Smooth muscle cell (in vitro differentiated cells): Measurements from ENCODE around the gene MRAP. TPM values are rescaled to one million over a fixed set of nuclear protein-coding genes. Genes with fewer than 3 reads are reported as not detected.
"Not testable (repeated sequence)": the region's sequence is repeated elsewhere in the genome, so short reads cannot be mapped to it uniquely, and the experiment has no call there.

Experiments used
- DNase-seq: peaks from one replicate; lab custom pipeline; 2025; ENCODE audit not compliant: unreplicated experiment; lab: John Stamatoyannopoulos, UW
- H2AFZ ChIP-seq: fragments of 200-600 bp; sonication (generic); 2 replicates; pipeline ENCODE4 v1.6.0; 2016; ENCODE audit warnings: antibody characterized with exemption, low read depth, mild to moderate bottlenecking
- H3F3A ChIP-seq: fragments of 200-600 bp; sonication (generic); 2 replicates; pipeline ENCODE4 v1.6.0; 2017; ENCODE audit warnings: antibody characterized with exemption, low read depth
- H3K27ac ChIP-seq: fragments of 200-600 bp; sonication (generic); 2 replicates; pipeline ENCODE4 v1.5.1; 2016; ENCODE audit warnings: low read depth, mild to moderate bottlenecking
- H3K27me3 ChIP-seq: fragments of 200-600 bp; sonication (generic); 2 replicates; pipeline ENCODE4 v1.6.1; 2016; ENCODE audit warnings: low read depth, mild to moderate bottlenecking
- H3K36me3 ChIP-seq: fragments of 200-600 bp; sonication (generic); 2 replicates; pipeline ENCODE4 v1.5.1; 2016; ENCODE audit warnings: low read depth
- H3K4me1 ChIP-seq: fragments of 200-600 bp; sonication (generic); 2 replicates; pipeline ENCODE4 v1.5.1; 2016; ENCODE audit warnings: low read depth
- H3K4me2 ChIP-seq: fragments of 200-600 bp; sonication (generic); 2 replicates; pipeline ENCODE4 v1.6.0; 2016; ENCODE audit warnings: mild to moderate bottlenecking
- H3K4me3 ChIP-seq: fragments of 200-600 bp; sonication (generic); 2 replicates; pipeline ENCODE4 v1.5.1; 2016; ENCODE audit warnings: mild to moderate bottlenecking
- H3K79me2 ChIP-seq: fragments of 200-600 bp; sonication (generic); 2 replicates; pipeline ENCODE4 v1.6.0; 2016; ENCODE audit warnings: low read depth, mild to moderate bottlenecking
- H3K9ac ChIP-seq: fragments of 200-600 bp; sonication (generic); 2 replicates; pipeline ENCODE4 v1.6.0; 2016; ENCODE audit warnings: low read depth
- H3K9me3 ChIP-seq: fragments of 200-600 bp; sonication (generic); replicated peaks from 2 replicates; pipeline ENCODE4 v1.5.1; 2016; ENCODE audit warnings: low read depth
- H4K20me1 ChIP-seq: fragments of 200-600 bp; sonication (generic); 2 replicates; pipeline ENCODE4 v1.6.0; 2016; ENCODE audit warnings: low read depth
- CTCF ChIP-seq: fragments of 200-600 bp; sonication (generic); IDR thresholded peaks from 2 replicates; pipeline ENCODE4 v1.5.1; 2017; ENCODE audit warnings: borderline replicate concordance, mild to moderate bottlenecking, antibody characterized with exemption; ENCODE audit not compliant: insufficient read depth, poor library complexity, severe bottlenecking
- WGBS: methylation state at CpG from one replicate; pipeline ENCODE4 v1.1.7; 2016; ENCODE audit warnings: low lambda C conversion rate; 5-methylcytosine and 5-hydroxymethylcytosine counted together
- polyA plus RNA-seq: library from polyadenylated mRNA; unstranded; fragments of >200 nt; fragmentation: Nextera tagmentation; extraction: Ambion mirVana; gene quantifications from 2 replicates; pipeline ENCODE4 v1.2.1, GENCODE V29; 2016
- total RNA-seq: library from RNA; depleted of rRNA; stranded (reverse); fragments of >200 nt; gene quantifications from 2 replicates; pipeline ENCODE4 v1.2.3, GENCODE V29; 2014

Gene MRAP
- total and polyA plus RNA-seq, 2 experiments from 2014 or later, result not detected

GRCh38 chr21:32309906-32310460, 11.3 kb downstream of the MRAP start:
- Histone ChIP-seq H3K27me3 (no peaks in the 10 kb centered on the region), H2AFZ (no peak overlapping the region), H3K27ac (no peak overlapping the region), H3K9ac (no peak overlapping the region), H3K4me1 (no peaks in the 10 kb centered on the region), H3K4me3 (no peak overlapping the region), H3K9me3 (no peaks in the 10 kb centered on the region), H3K79me2 (no peaks in the 10 kb centered on the region), H3F3A (no peaks in the 10 kb centered on the region), H4K20me1 (no peaks in the 10 kb centered on the region), H3K4me2 (no peak overlapping the region), H3K36me3 (no peaks in the 10 kb centered on the region)
- no peak for TF ChIP-seq CTCF
- 85% methylated on average over 7 of the region's 7 CpGs for WGBS
- DNase-seq, result no peak

DNA sequence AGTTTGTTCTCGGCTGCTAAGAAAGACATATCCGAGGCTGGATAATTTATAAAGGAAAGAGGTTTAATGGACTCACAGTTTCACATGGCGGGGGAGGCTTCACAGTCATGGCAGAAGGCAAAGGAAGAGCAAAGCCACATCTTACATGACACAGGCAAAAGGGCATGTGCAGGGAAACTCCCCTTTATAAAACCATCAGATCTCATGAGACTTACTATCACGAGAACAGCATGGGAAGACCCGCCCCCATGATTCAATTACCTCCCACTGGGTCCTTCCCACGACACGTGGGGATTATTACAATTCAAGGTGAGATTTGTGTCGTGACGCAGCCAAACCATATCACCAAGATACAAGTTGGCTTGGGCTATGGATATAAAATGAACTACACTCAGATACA, 12.3 kb downstream of the MRAP start:
- H3K4me1 ChIP-seq, DNase-seq, H3K9me3 ChIP-seq, H3K27me3 ChIP-seq, H4K20me1 ChIP-seq, H3K79me2 ChIP-seq, H3K9ac ChIP-seq, H2AFZ ChIP-seq, H3K27ac ChIP-seq, H3K36me3 ChIP-seq, H3K4me2 ChIP-seq, H3F3A ChIP-seq, H3K4me3 ChIP-seq: not testable (repeated sequence)
- 97% methylated on average over 9 of the region's 9 CpGs for WGBS

DNA sequence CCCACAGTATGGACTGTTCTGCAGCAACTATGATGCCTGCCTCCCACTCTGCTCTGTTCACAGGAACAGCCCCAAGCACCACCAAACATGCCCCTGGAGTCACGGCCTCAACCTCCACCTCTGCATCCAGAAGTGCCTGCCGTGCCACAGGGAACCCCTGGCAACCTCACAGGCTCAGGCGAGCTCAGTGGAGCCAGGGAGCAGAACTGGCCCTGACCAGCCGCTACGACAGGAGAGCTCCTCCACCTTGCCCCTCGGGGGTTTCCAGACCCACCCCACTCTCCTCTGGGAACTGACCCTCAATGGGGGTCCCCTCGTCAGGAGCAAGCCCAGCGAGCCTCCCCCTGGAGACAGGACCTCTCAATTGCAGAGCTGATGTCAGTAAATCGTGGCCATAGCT, 13.0 kb downstream of the MRAP start:
- no peaks in the 10 kb centered on the region for H3K4me1 ChIP-seq
- 95% methylated on average over 9 of the region's 9 CpGs for WGBS

DNA sequence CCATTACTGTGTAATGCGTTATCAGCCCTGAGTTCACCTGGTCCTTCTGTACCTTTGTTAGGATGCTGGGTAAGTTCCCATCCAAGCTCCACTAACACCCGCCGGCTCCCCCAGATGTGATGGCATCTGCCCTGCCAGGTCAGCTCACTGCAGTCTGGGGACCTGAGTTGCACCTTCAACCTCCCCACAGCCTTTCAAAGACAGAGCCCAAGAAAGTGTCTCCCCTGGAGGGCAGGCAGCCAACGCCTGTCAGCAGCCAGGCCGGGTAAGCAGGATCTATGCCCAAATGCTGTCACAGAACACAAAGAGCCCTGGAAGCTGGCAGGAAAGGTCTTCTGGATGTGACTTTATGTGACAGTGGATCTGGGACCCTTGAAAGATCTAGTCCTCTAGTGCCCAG, 13.7 kb downstream of the MRAP start:
- no peak for DNase-seq
- no peak overlapping the region for H3K4me2 ChIP-seq
- no peaks in the 10 kb centered on the region for H3K4me1 ChIP-seq
- H3K27ac ChIP-seq, result no peak overlapping the region
- H3K9me3 ChIP-seq, result no peaks in the 10 kb centered on the region
- no peak overlapping the region for H3K9ac ChIP-seq
- 95% methylated on average over 5 of the region's 5 CpGs for WGBS
- H3K27me3 ChIP-seq, result no peaks in the 10 kb centered on the region
- no peak overlapping the region for H2AFZ ChIP-seq
- H3K79me2 ChIP-seq, result no peaks in the 10 kb centered on the region
- H3F3A ChIP-seq, result no peaks in the 10 kb centered on the region
- no peaks in the 10 kb centered on the region for H4K20me1 ChIP-seq
- no peak for TF ChIP-seq CTCF
- H3K36me3 ChIP-seq, result no peaks in the 10 kb centered on the region
- no peak overlapping the region for H3K4me3 ChIP-seq

More for the DNA sequence above, 13.0 kb downstream of the MRAP start:
- Histone ChIP-seq H3K27ac (no peak overlapping the region), H3K4me3 (no peak overlapping the region), H3K9ac (no peak overlapping the region), H3K79me2 (no peaks in the 10 kb centered on the region), H4K20me1 (no peaks in the 10 kb centered on the region), H3K27me3 (no peaks in the 10 kb centered on the region), H3K4me2 (no peak overlapping the region), H3F3A (no peaks in the 10 kb centered on the region), H3K36me3 (no peaks in the 10 kb centered on the region), H2AFZ (no peak overlapping the region), H3K9me3 (no peaks in the 10 kb centered on the region)
- no peak for TF ChIP-seq CTCF
- DNase-seq, result no peak
